MM.1S (cell line): Measurements from ENCODE around the gene ZNF410.

Experiments used
- DNase-seq: peaks from one replicate; pipeline ENCODE4 v3.0.0-alpha.2; 2015
- H2AFZ ChIP-seq: fragments of 300-600 bp; sonication (generic); 2 replicates; pipeline ENCODE4 v1.6.0; 2016; ENCODE audit warnings: antibody characterized with exemption, low read length
- H3F3A ChIP-seq: fragments of 300-600 bp; sonication (generic); 2 replicates; pipeline ENCODE4 v1.6.1; 2016; ENCODE audit warnings: mild to moderate bottlenecking, antibody characterized with exemption, low read length, moderate library complexity, mixed read lengths; ENCODE audit not compliant: insufficient read depth
- H3K27ac ChIP-seq: fragments of 300-600 bp; sonication (generic); 2 replicates; pipeline ENCODE4 v1.5.1; 2016; ENCODE audit warnings: mild to moderate bottlenecking, low read length
- H3K27me3 ChIP-seq: fragments of 300-600 bp; sonication (generic); replicated peaks from 2 replicates; pipeline ENCODE4 v1.6.0; 2016; ENCODE audit warnings: low read length; ENCODE audit not compliant: insufficient read depth
- H3K36me3 ChIP-seq: fragments of 300-600 bp; sonication (generic); replicated peaks from 2 replicates; pipeline ENCODE4 v1.6.1; 2016; ENCODE audit warnings: mild to moderate bottlenecking, low read length, mixed read lengths; ENCODE audit not compliant: insufficient read depth
- H3K4me1 ChIP-seq: fragments of 300-600 bp; sonication (generic); 2 replicates; pipeline ENCODE4 v1.6.1; 2016; ENCODE audit warnings: low read length, mixed read lengths
- H3K4me2 ChIP-seq: fragments of 300-600 bp; sonication (generic); 2 replicates; pipeline ENCODE4 v1.6.0; 2016; ENCODE audit warnings: low read depth, low read length
- H3K4me3 ChIP-seq: fragments of 300-600 bp; sonication (generic); 2 replicates; pipeline ENCODE4 v1.5.1; 2016; ENCODE audit warnings: low read length, mixed read lengths
- H3K79me2 ChIP-seq: fragments of 300-600 bp; sonication (generic); 2 replicates; pipeline ENCODE4 v1.6.1; 2016; ENCODE audit warnings: mixed run types, low read length, mixed read lengths
- H3K9ac ChIP-seq: fragments of 300-600 bp; sonication (generic); 2 replicates; pipeline ENCODE4 v1.6.1; 2016; ENCODE audit warnings: low read length, mixed read lengths
- H3K9me2 ChIP-seq: fragments of 300-600 bp; sonication (generic); replicated peaks from 2 replicates; pipeline ENCODE4 v1.6.1; 2016; ENCODE audit warnings: mild to moderate bottlenecking, low read length, mixed read lengths; ENCODE audit not compliant: insufficient read depth
- H3K9me3 ChIP-seq: fragments of 300-600 bp; sonication (generic); replicated peaks from 2 replicates; pipeline ENCODE4 v1.6.1; 2016; ENCODE audit warnings: mild to moderate bottlenecking, low read length, mixed read lengths; ENCODE audit not compliant: insufficient read depth
- H4K20me1 ChIP-seq: fragments of 300-600 bp; sonication (generic); 2 replicates; pipeline ENCODE4 v1.6.1; 2016; ENCODE audit warnings: mild to moderate bottlenecking, low read length, moderate library complexity, mixed read lengths; ENCODE audit not compliant: insufficient read depth
- EZH2 ChIP-seq: fragments of 300-600 bp; sonication (generic); optimal IDR thresholded peaks from 2 replicates; pipeline ENCODE3; 2017; ENCODE audit warnings: low read depth, mild to moderate bottlenecking, antibody characterized with exemption, low read length, mixed read lengths
- EZH2phosphoT487 ChIP-seq: fragments of 300-600 bp; sonication (generic); IDR thresholded peaks from 2 replicates; pipeline ENCODE4 v1.6.1; 2018; ENCODE audit warnings: antibody characterized with exemption, low read length
- TF ChIP-seq, protein P1 (sequence below): fragments of 300-600 bp; sonication (generic); IDR thresholded peaks from 2 replicates; pipeline ENCODE4 v1.5.1; 2016; ENCODE audit warnings: antibody characterized with exemption, low read length, mixed read lengths

The ZNF410 gene

DNA sequence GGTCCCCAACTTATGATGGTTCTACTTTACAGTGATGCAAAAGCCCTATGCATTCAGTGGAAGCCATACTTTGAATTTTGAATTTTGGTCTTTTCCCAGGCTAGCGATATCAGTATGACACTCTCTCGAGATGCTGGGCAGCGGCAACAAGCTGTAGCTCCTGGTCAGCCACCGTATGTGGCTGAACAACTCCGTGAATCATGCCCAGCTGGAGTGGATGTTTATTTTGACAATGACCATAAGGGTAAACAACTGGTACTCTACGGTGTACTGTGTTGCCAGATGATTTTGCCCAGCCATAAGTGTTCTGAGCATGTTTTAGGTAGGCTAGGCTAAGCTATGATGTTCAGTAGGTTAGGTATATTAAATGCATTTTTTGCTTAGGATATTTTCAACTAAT, 8.2 kb upstream of the ZNF410 start:
- Histone ChIP-seq H3K9ac (no peak overlapping the region), H3K9me3 (no peaks in the 10 kb centered on the region), H3K4me3 (no peak overlapping the region), H4K20me1 (no peaks in the 10 kb centered on the region), H3K27ac (no peak overlapping the region), H3K79me2 (no peaks in the 10 kb centered on the region), H2AFZ (no peak overlapping the region), H3F3A (no peaks in the 10 kb centered on the region), H3K9me2 (no peaks in the 10 kb centered on the region), H3K36me3 (no peaks in the 10 kb centered on the region), H3K27me3 (no peaks in the 10 kb centered on the region), H3K4me1 (no peaks in the 10 kb centered on the region), H3K4me2 (no peak overlapping the region)
- TF ChIP-seq EZH2phosphoT487, result no peak
- TF ChIP-seq, protein P1, sequence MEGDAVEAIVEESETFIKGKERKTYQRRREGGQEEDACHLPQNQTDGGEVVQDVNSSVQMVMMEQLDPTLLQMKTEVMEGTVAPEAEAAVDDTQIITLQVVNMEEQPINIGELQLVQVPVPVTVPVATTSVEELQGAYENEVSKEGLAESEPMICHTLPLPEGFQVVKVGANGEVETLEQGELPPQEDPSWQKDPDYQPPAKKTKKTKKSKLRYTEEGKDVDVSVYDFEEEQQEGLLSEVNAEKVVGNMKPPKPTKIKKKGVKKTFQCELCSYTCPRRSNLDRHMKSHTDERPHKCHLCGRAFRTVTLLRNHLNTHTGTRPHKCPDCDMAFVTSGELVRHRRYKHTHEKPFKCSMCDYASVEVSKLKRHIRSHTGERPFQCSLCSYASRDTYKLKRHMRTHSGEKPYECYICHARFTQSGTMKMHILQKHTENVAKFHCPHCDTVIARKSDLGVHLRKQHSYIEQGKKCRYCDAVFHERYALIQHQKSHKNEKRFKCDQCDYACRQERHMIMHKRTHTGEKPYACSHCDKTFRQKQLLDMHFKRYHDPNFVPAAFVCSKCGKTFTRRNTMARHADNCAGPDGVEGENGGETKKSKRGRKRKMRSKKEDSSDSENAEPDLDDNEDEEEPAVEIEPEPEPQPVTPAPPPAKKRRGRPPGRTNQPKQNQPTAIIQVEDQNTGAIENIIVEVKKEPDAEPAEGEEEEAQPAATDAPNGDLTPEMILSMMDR, result no peak
- no peak for TF ChIP-seq EZH2
- DNase-seq, result no peak

DNA sequence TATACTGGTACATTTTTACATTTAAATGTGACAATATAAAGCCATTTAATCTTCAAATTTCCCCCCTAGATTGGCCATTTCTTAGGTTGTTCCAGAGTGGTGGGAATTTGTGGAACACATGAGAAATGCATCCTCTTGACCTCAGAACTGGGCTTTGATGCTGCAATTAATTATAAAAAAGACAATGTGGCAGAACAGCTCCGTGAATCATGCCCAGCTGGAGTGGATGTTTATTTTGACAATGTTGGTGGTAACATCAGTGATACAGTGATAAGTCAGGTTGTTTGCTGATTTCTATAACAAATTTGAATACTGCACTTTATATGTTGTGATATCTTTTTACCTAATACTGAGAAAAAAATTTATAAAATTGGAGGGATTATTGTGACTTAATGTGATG, 7.6 kb upstream of the ZNF410 start:
- no peaks in the 10 kb centered on the region for H3K4me1 ChIP-seq
- H3K27me3 ChIP-seq, result no peaks in the 10 kb centered on the region
- H3K79me2 ChIP-seq, result no peaks in the 10 kb centered on the region
- no peaks in the 10 kb centered on the region for H3K9me2 ChIP-seq
- H2AFZ ChIP-seq, result no peak overlapping the region
- no peak overlapping the region for H3K4me3 ChIP-seq
- H3K27ac ChIP-seq, result no peak overlapping the region
- H3K4me2 ChIP-seq, result no peak overlapping the region
- no peaks in the 10 kb centered on the region for H4K20me1 ChIP-seq
- DNase-seq, result no peak
- no peak overlapping the region for H3K9ac ChIP-seq
- no peaks in the 10 kb centered on the region for H3F3A ChIP-seq
- TF ChIP-seq EZH2 (no peak), EZH2phosphoT487 (no peak)
- TF ChIP-seq, protein P1, result no peak
- H3K36me3 ChIP-seq, result no peaks in the 10 kb centered on the region
- H3K9me3 ChIP-seq, result no peaks in the 10 kb centered on the region

GRCh38 chr14:73884438-73885190, 2.0 kb upstream of the ZNF410 start:
- no peak overlapping the region for H2AFZ ChIP-seq
- TF ChIP-seq EZH2phosphoT487 (no peak), EZH2 (no peak)
- TF ChIP-seq, protein P1, result no peak
- no peak overlapping the region for H3K27ac ChIP-seq
- H3K4me2 ChIP-seq, result peak overlapping the region; percentile 29; the same call in 1 of the 2 replicates
- no peak overlapping the region for H3K9ac ChIP-seq
- no peak overlapping the region for H3K4me3 ChIP-seq
- no peaks in the 10 kb centered on the region for H4K20me1 ChIP-seq
- 0 out of 2 replicates have a peak, but pooled peaks cover 4% of the 10 kb centered on the region for H3K4me1 ChIP-seq
- H3K9me3 ChIP-seq, result no peaks in the 10 kb centered on the region
- H3K79me2 ChIP-seq, result peaks cover 39% of the 10 kb centered on the region
- no peaks in the 10 kb centered on the region for H3K27me3 ChIP-seq
- no peaks in the 10 kb centered on the region for H3K9me2 ChIP-seq
- H3K36me3 ChIP-seq, result no peaks in the 10 kb centered on the region
- H3F3A ChIP-seq, result peaks cover 3% of the 10 kb centered on the region; the same call in 1 of the 2 replicates
- no peak for DNase-seq
